ENCODE measurements around the gene KRTAP10-4.
"Not testable (repeated sequence)": the region's sequence is repeated elsewhere in the genome, so short reads cannot be mapped to it uniquely, and the experiment has no call there.

The KRTAP10-4 gene

DNA sequence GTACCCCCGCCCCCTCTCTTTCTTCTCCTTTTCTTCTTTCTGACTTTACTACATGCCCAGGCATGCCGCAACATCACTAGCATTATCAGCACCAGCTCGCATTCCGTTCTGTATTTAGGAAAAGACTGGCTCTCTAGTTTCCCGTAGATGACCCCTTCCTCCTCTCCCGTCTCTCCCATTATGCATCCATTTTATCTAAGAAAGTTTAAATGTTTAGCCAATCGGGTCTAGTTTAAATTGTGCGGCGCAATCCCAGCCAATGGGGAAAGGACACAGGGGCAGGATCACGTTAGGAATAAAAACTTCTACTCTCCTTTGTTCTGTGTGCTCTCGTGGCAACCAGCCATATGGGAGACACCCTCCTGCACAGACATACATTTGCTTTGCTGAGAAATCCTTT is 24.5 kb downstream of the KRTAP10-4 start:
- Histone ChIP-seq H3K27me3 (ENCODE audit: control insufficient read depth in 3 of 3, insufficient read depth in 3 of 3, low read depth in 1 of 3, low read length in 3 of 3) (no peaks in the 10 kb centered on the region), H2BK15ac (ENCODE audit: low read length) (no peak overlapping the region), H2AFZ (ENCODE audit: low read length) (peak overlapping the region; percentile 14), H3K18ac (ENCODE audit: low read length) (no peak overlapping the region), H2BK120ac (ENCODE audit: low read depth, low read length) (no peak overlapping the region), H3K4me2 (ENCODE audit: insufficient read depth, low read length, poor library complexity, severe bottlenecking) (no peak overlapping the region), H3K4ac (ENCODE audit: low read length) (no peak overlapping the region), H3K14ac (ENCODE audit: low read length) (no peak overlapping the region), H4K8ac (ENCODE audit: low read depth, low read length) (no peak overlapping the region), H3K9ac (ENCODE audit: low read depth, low read length, poor library complexity) (no peak overlapping the region), H2BK12ac (ENCODE audit: low read length) (no peak overlapping the region), H3K23ac (ENCODE audit: low read depth, low read length, poor library complexity) (no peak overlapping the region), H3K36me3 (replicated peaks in 1 of 2; ENCODE audit: control insufficient read depth in 2 of 2, insufficient read depth in 2 of 2, low read length in 2 of 2) (no peaks in the 10 kb centered on the region), H3K4me1 (ENCODE audit: control insufficient read depth in 2 of 2, insufficient read depth in 1 of 2, low read depth in 1 of 2, low read length in 2 of 2) (peaks cover 1 to 7% of the 10 kb centered on the region in 2 donors), H4K91ac (ENCODE audit: low read depth, low read length, poor library complexity) (no peak overlapping the region), H2AK5ac (ENCODE audit: low read depth, low read length) (no peak overlapping the region), H3K9me3 (replicated peaks in 1 of 2; ENCODE audit: control insufficient read depth in 2 of 2, insufficient read depth in 1 of 2, low read depth in 1 of 2, low read length in 2 of 2) (peaks cover 2 to 4% of the 10 kb centered on the region in 2 donors), H3K27ac (replicated peaks; ENCODE audit: low read length) (peak overlapping the region; percentile 71), H3K4me3 (ENCODE audit: low read length in 2 of 2) (no peak overlapping the region), H3K79me1 (ENCODE audit: low read depth, low read length) (no peaks in the 10 kb centered on the region), H2BK5ac (ENCODE audit: low read length) (no peak overlapping the region)
- WGBS, 2 donors (ENCODE audit: extremely low coverage in 2 of 2, insufficient read length in 2 of 2, insufficient replicate concordance in 1 of 2) = no CpG with 5 or more reads among the region's 11 CpGs
- peak; percentile 29 for DNase-seq (ENCODE audit: low spot score)

DNA sequence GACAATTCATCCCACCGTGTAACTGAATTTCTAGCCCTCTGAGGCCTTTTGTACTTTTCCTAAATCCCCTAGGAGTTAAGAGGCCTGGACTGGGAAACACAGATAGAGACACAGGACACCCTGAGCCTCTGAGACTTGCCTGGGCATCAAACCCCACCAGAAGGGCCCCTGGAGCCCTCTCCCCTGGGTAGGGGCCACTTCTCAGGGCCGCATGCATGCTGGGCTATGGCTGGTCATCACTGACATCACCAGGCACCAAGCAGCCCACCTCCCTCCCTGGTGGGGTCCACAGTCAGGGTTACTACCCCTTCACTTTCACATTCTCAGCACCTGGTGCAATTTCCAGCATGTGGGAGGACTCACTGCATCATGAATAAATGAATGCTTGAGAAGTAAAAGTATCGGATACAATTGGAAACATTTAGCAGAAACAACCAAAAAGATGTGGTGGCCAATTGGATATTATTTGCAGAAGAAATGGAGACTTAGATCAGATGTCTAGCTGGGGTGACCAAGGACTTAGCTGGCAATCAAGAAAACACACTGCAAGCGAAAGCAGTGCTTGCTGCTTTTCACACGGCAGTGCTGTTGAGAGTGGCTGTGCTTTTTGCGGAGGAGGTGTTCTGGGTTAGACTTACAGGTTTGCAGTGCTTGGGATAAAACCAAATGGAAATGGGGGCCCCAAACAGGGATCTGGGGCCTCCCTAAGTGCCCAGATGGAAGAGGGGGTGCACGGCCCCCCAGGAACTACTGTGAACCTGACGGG is 25.9 kb downstream of the KRTAP10-4 start:
- Histone ChIP-seq H2BK120ac (ENCODE audit: low read depth, low read length) (no peak overlapping the region), H3K4me2 (ENCODE audit: insufficient read depth, low read length, poor library complexity, severe bottlenecking) (no peak overlapping the region), H3K4me1 (ENCODE audit: control insufficient read depth in 2 of 2, insufficient read depth in 1 of 2, low read depth in 1 of 2, low read length in 2 of 2) (peaks cover 1% of the 10 kb centered on the region in 2 donors), H3K4ac (ENCODE audit: low read length) (no peak overlapping the region), H3K27me3 (ENCODE audit: control insufficient read depth in 3 of 3, insufficient read depth in 3 of 3, low read depth in 1 of 3, low read length in 3 of 3) (peaks cover 0 to 4% (median 0%) of the 10 kb centered on the region in 3 experiments), H2BK5ac (ENCODE audit: low read length) (no peak overlapping the region), H2AK5ac (ENCODE audit: low read depth, low read length) (no peak overlapping the region), H2BK12ac (ENCODE audit: low read length) (peak overlapping the region; percentile 41), H3K4me3 (ENCODE audit: low read length in 2 of 2) (no peak overlapping the region), H2BK15ac (ENCODE audit: low read length) (no peak overlapping the region), H4K91ac (ENCODE audit: low read depth, low read length, poor library complexity) (peak overlapping the region; percentile 94), H3K23ac (ENCODE audit: low read depth, low read length, poor library complexity) (no peak overlapping the region), H3K36me3 (replicated peaks in 1 of 2; ENCODE audit: control insufficient read depth in 2 of 2, insufficient read depth in 2 of 2, low read length in 2 of 2) (no peaks in the 10 kb centered on the region), H3K9ac (ENCODE audit: low read depth, low read length, poor library complexity) (no peak overlapping the region), H3K9me3 (replicated peaks in 1 of 2; ENCODE audit: control insufficient read depth in 2 of 2, insufficient read depth in 1 of 2, low read depth in 1 of 2, low read length in 2 of 2) (peaks cover 4 to 5% of the 10 kb centered on the region in 2 donors), H3K14ac (ENCODE audit: low read length) (no peak overlapping the region), H2AFZ (ENCODE audit: low read length) (no peak overlapping the region), H3K27ac (replicated peaks; ENCODE audit: low read length) (peak overlapping the region; percentile 22), H3K18ac (ENCODE audit: low read length) (peak overlapping the region; percentile 89), H3K79me1 (ENCODE audit: low read depth, low read length) (no peaks in the 10 kb centered on the region), H4K8ac (ENCODE audit: low read depth, low read length) (no peak overlapping the region)
- no CpG with 5 or more reads among the region's 8 CpGs for WGBS, 2 donors (ENCODE audit: extremely low coverage in 2 of 2, insufficient read length in 2 of 2, insufficient replicate concordance in 1 of 2)
- no peak for DNase-seq (ENCODE audit: low spot score)

DNA sequence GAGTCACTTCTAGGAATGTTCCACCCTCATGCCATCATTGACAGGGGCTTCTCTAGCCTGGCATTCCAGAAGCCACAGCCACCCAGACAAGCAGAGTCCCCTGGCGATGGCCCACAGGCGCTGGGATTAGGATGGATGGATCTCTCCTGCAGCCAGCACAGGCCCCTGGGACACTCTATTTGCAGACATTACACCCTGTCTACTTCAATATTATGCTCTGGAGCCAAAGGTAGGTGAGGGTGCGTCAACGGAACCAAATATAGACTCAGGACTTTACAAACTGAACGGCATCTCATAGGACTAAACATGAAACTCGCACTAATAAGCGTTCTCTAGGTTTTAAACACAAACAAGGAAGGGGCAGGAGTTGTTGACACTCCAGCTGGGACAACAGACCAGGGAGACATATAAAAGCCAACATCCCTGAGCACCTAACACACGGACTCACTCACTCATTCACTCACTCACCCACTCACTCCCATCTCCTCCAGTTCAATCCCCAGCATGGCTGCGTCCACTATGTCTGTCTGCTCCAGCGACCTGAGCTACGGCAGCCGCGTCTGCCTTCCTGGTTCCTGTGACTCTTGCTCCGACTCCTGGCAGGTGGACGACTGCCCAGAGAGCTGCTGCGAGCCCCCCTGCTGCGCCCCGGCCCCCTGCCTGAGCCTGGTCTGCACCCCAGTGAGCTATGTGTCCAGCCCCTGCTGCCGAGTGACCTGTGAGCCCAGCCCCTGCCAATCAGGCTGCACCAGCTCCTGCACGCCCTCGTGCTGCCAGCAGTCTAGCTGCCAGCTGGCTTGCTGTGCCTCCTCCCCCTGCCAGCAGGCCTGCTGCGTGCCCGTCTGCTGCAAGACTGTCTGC is 26.8 kb downstream of the KRTAP10-4 start, which contains the start of gene KRTAP10-7:
Gene KRTAP10-7, plus strand, starts transcription at position 480 of the 861 bp plus-strand sequence. Its CDS starts 25 bp downstream, at position 505.
- H3K4me1 ChIP-seq (ENCODE audit: control insufficient read depth in 2 of 2, insufficient read depth in 1 of 2, low read depth in 1 of 2, low read length in 2 of 2); H3K9me3 ChIP-seq (replicated peaks in 1 of 2; ENCODE audit: control insufficient read depth in 2 of 2, insufficient read depth in 1 of 2, low read depth in 1 of 2, low read length in 2 of 2); H2BK120ac ChIP-seq (ENCODE audit: low read depth, low read length); H4K8ac ChIP-seq (ENCODE audit: low read depth, low read length); H3K27me3 ChIP-seq (ENCODE audit: control insufficient read depth in 3 of 3, insufficient read depth in 3 of 3, low read depth in 1 of 3, low read length in 3 of 3); H3K36me3 ChIP-seq (replicated peaks in 1 of 2; ENCODE audit: control insufficient read depth in 2 of 2, insufficient read depth in 2 of 2, low read length in 2 of 2); H2AFZ ChIP-seq (ENCODE audit: low read length); H3K79me1 ChIP-seq (ENCODE audit: low read depth, low read length); H3K4me2 ChIP-seq (ENCODE audit: insufficient read depth, low read length, poor library complexity, severe bottlenecking); DNase-seq (ENCODE audit: low spot score); H2BK5ac ChIP-seq (ENCODE audit: low read length): not testable (repeated sequence)
- H3K27ac ChIP-seq (replicated peaks; ENCODE audit: low read length) = peak within 1 kb of the TSS; percentile 22
- peak within 1 kb of the TSS in 1 of 2 donors; percentile 22 for H3K4me3 ChIP-seq (ENCODE audit: low read length in 2 of 2)
- WGBS, 2 donors (ENCODE audit: extremely low coverage in 2 of 2, insufficient read length in 2 of 2, insufficient replicate concordance in 1 of 2) = no CpG with 5 or more reads among the region's 23 CpGs
- H4K91ac ChIP-seq (ENCODE audit: low read depth, low read length, poor library complexity) = peak within 1 kb of the TSS; percentile 53
- peak within 1 kb of the TSS; percentile 89 for H3K18ac ChIP-seq (ENCODE audit: low read length)
- peak within 1 kb of the TSS; percentile 63 for H3K9ac ChIP-seq (ENCODE audit: low read depth, low read length, poor library complexity)
- peak within 1 kb of the TSS; percentile 12 for H2AK5ac ChIP-seq (ENCODE audit: low read depth, low read length)
- H3K4ac ChIP-seq (ENCODE audit: low read length) = peak within 1 kb of the TSS; percentile 42
- H2BK12ac ChIP-seq (ENCODE audit: low read length) = peak within 1 kb of the TSS; percentile 97
- H3K14ac ChIP-seq (ENCODE audit: low read length) = peak within 1 kb of the TSS; percentile 97
- peak within 1 kb of the TSS; percentile 68 for H3K23ac ChIP-seq (ENCODE audit: low read depth, low read length, poor library complexity)
- H2BK15ac ChIP-seq (ENCODE audit: low read length) = peak within 1 kb of the TSS; percentile 64

DNA sequence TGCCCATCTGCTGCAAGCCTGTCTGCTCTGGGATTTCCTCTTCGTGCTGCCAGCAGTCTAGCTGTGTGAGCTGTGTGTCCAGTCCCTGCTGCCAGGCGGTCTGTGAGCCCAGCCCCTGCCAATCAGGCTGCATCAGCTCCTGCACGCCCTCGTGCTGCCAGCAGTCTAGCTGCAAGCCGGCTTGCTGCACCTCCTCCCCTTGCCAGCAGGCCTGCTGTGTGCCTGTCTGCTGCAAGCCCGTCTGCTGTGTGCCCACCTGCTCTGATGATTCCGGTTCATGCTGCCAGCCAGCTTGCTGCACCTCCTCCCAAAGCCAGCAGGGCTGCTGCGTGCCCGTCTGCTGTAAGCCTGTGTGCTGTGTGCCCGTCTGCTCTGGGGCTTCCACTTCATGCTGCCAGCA is 27.6 kb downstream of the KRTAP10-4 start:
- Histone ChIP-seq H2BK15ac (ENCODE audit: low read length) (peak overlapping the region; percentile 64), H3K23ac (ENCODE audit: low read depth, low read length, poor library complexity) (peak overlapping the region; percentile 68), H3K14ac (ENCODE audit: low read length) (peak overlapping the region; percentile 97), H2AK5ac (ENCODE audit: low read depth, low read length) (peak overlapping the region; percentile 12), H3K4me3 (ENCODE audit: low read length in 2 of 2) (peak overlapping the region in 1 of 2 donors; percentile 22), H3K18ac (ENCODE audit: low read length) (peak overlapping the region; percentile 76), H3K9ac (ENCODE audit: low read depth, low read length, poor library complexity) (peak overlapping the region; percentile 63), H4K91ac (ENCODE audit: low read depth, low read length, poor library complexity) (peak overlapping the region; percentile 53), H2BK12ac (ENCODE audit: low read length) (peak overlapping the region; percentile 97)
- not testable (repeated sequence) for H3K27me3 ChIP-seq (ENCODE audit: control insufficient read depth in 3 of 3, insufficient read depth in 3 of 3, low read depth in 1 of 3, low read length in 3 of 3); H3K4me2 ChIP-seq (ENCODE audit: insufficient read depth, low read length, poor library complexity, severe bottlenecking); H3K9me3 ChIP-seq (replicated peaks in 1 of 2; ENCODE audit: control insufficient read depth in 2 of 2, insufficient read depth in 1 of 2, low read depth in 1 of 2, low read length in 2 of 2); H3K27ac ChIP-seq (replicated peaks; ENCODE audit: low read length); H2AFZ ChIP-seq (ENCODE audit: low read length); H2BK120ac ChIP-seq (ENCODE audit: low read depth, low read length); H3K4ac ChIP-seq (ENCODE audit: low read length); H3K4me1 ChIP-seq (ENCODE audit: control insufficient read depth in 2 of 2, insufficient read depth in 1 of 2, low read depth in 1 of 2, low read length in 2 of 2); H4K8ac ChIP-seq (ENCODE audit: low read depth, low read length); DNase-seq (ENCODE audit: low spot score); H3K36me3 ChIP-seq (replicated peaks in 1 of 2; ENCODE audit: control insufficient read depth in 2 of 2, insufficient read depth in 2 of 2, low read length in 2 of 2); H3K79me1 ChIP-seq (ENCODE audit: low read depth, low read length); H2BK5ac ChIP-seq (ENCODE audit: low read length)
- WGBS, 2 donors (ENCODE audit: extremely low coverage in 2 of 2, insufficient read length in 2 of 2, insufficient replicate concordance in 1 of 2) = no CpG with 5 or more reads among the region's 10 CpGs

Data from neuronal stem cell (in vitro differentiated cells).